Thyroid gland (tissue), 4 donors: ENCODE data around the gene PPP2R2B.

Source experiments
- CTCF ChIP-seq, 6 experiments: fragments of 200-600 bp in 3 of 6; fragments of 450-650 bp in 3 of 6; sonication (generic) in 3 of 6; IDR thresholded peaks; one replicate each; pipeline ENCODE4 v1.5.1; 2016 to 2019; ENCODE audit warnings: antibody characterized with exemption in 6 of 6, mild to moderate bottlenecking in 2 of 6, inconsistent platforms in 1 of 6, moderate library complexity in 1 of 6
- POLR2A ChIP-seq, 2 donors: fragments of 450-650 bp; IDR thresholded peaks; one replicate each; pipeline ENCODE4 v1.6.1; 2017; ENCODE audit warnings: antibody characterized with exemption in 2 of 2, mild to moderate bottlenecking in 2 of 2, moderate library complexity in 1 of 2

DNA sequence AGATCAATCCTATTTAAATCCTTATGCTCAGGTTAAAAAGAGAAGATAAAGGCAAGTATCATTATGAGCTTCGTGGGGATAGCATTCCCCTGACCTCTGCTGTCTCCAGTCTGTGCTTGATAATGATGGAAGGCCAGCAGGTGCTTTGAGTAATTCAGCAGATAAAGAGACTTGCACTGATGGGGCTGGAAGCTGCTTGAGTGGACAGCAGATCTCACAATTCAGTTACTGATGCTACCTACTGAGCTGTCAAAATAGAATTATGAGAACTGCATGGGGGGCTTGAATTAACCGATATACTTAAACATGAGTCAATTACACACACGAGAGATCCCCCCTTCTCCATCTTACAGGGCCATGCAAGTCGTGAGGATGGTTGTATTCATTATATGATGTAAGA lies 254.9 kb downstream of the PPP2R2B start:
- no peak for TF ChIP-seq CTCF (IDR thresholded peaks at IDR 0.05)
- no peak for TF ChIP-seq POLR2A (IDR thresholded peaks at IDR 0.05)
